ENCODE measurements around the gene AK8.

Gene AK8

GRCh38 chr9:132743931-132744479 lies 134.1 kb downstream of the AK8 start:
- Histone ChIP-seq H3K4me3 (ENCODE audit: low read length in 2 of 2) (no peak overlapping the region), H3K4me2 (ENCODE audit: insufficient read depth, low read length, poor library complexity, severe bottlenecking) (peak overlapping the region; percentile 38), H3K27ac (replicated peaks; ENCODE audit: low read length) (no peak overlapping the region), H3K14ac (ENCODE audit: low read length) (no peak overlapping the region), H3K79me1 (ENCODE audit: low read depth, low read length) (no peaks in the 10 kb centered on the region), H2BK120ac (ENCODE audit: low read depth, low read length) (no peak overlapping the region), H2BK12ac (ENCODE audit: low read length) (no peak overlapping the region), H3K4me1 (ENCODE audit: control insufficient read depth in 2 of 2, insufficient read depth in 1 of 2, low read depth in 1 of 2, low read length in 2 of 2) (peaks cover 21 to 27% of the 10 kb centered on the region in 2 donors), H2AFZ (ENCODE audit: low read length) (no peak overlapping the region), H2BK15ac (ENCODE audit: low read length) (no peak overlapping the region), H3K36me3 (replicated peaks in 1 of 2; ENCODE audit: control insufficient read depth in 2 of 2, insufficient read depth in 2 of 2, low read length in 2 of 2) (no peaks in the 10 kb centered on the region), H2BK5ac (ENCODE audit: low read length) (no peak overlapping the region), H2AK5ac (ENCODE audit: low read depth, low read length) (no peak overlapping the region), H3K27me3 (ENCODE audit: control insufficient read depth in 3 of 3, insufficient read depth in 3 of 3, low read depth in 1 of 3, low read length in 3 of 3) (peaks cover 3 to 76% (median 20%) of the 10 kb centered on the region in 3 experiments), H3K18ac (ENCODE audit: low read length) (peak overlapping the region; percentile 84), H4K91ac (ENCODE audit: low read depth, low read length, poor library complexity) (no peak overlapping the region), H4K8ac (ENCODE audit: low read depth, low read length) (no peak overlapping the region), H3K4ac (ENCODE audit: low read length) (no peak overlapping the region), H3K9ac (ENCODE audit: low read depth, low read length, poor library complexity) (no peak overlapping the region), H3K23ac (ENCODE audit: low read depth, low read length, poor library complexity) (no peak overlapping the region), H3K9me3 (replicated peaks in 1 of 2; ENCODE audit: control insufficient read depth in 2 of 2, insufficient read depth in 1 of 2, low read depth in 1 of 2, low read length in 2 of 2) (peaks cover 0 to 2% of the 10 kb centered on the region in 2 donors)
- peak; percentile 33 for DNase-seq (ENCODE audit: low spot score)
- WGBS, 2 donors (ENCODE audit: extremely low coverage in 2 of 2, insufficient read length in 2 of 2, insufficient replicate concordance in 1 of 2) = no CpG with 5 or more reads among the region's 13 CpGs

GRCh38 chr9:132742821-132743311 lies 135.2 kb downstream of the AK8 start:
- Histone ChIP-seq H3K36me3 (replicated peaks in 1 of 2; ENCODE audit: control insufficient read depth in 2 of 2, insufficient read depth in 2 of 2, low read length in 2 of 2) (no peaks in the 10 kb centered on the region), H3K79me1 (ENCODE audit: low read depth, low read length) (no peaks in the 10 kb centered on the region), H2BK120ac (ENCODE audit: low read depth, low read length) (no peak overlapping the region), H4K8ac (ENCODE audit: low read depth, low read length) (no peak overlapping the region), H2BK15ac (ENCODE audit: low read length) (peak overlapping the region; percentile 76), H3K27me3 (ENCODE audit: control insufficient read depth in 3 of 3, insufficient read depth in 3 of 3, low read depth in 1 of 3, low read length in 3 of 3) (peaks cover 3 to 68% (median 20%) of the 10 kb centered on the region in 3 experiments), H2BK12ac (ENCODE audit: low read length) (peak overlapping the region; percentile 35), H2AK5ac (ENCODE audit: low read depth, low read length) (peak overlapping the region; percentile 67), H2AFZ (ENCODE audit: low read length) (no peak overlapping the region), H3K4ac (ENCODE audit: low read length) (peak overlapping the region; percentile 24), H3K4me3 (ENCODE audit: low read length in 2 of 2) (no peak overlapping the region), H3K27ac (replicated peaks; ENCODE audit: low read length) (no peak overlapping the region), H4K91ac (ENCODE audit: low read depth, low read length, poor library complexity) (no peak overlapping the region), H3K18ac (ENCODE audit: low read length) (peak overlapping the region; percentile 89), H3K9ac (ENCODE audit: low read depth, low read length, poor library complexity) (no peak overlapping the region), H3K14ac (ENCODE audit: low read length) (peak overlapping the region; percentile 57), H3K9me3 (replicated peaks in 1 of 2; ENCODE audit: control insufficient read depth in 2 of 2, insufficient read depth in 1 of 2, low read depth in 1 of 2, low read length in 2 of 2) (peaks cover 0 to 2% of the 10 kb centered on the region in 2 donors), H3K4me2 (ENCODE audit: insufficient read depth, low read length, poor library complexity, severe bottlenecking) (no peak overlapping the region), H3K4me1 (ENCODE audit: control insufficient read depth in 2 of 2, insufficient read depth in 1 of 2, low read depth in 1 of 2, low read length in 2 of 2) (peaks cover 21 to 27% of the 10 kb centered on the region in 2 donors), H3K23ac (ENCODE audit: low read depth, low read length, poor library complexity) (peak overlapping the region; percentile 74), H2BK5ac (ENCODE audit: low read length) (no peak overlapping the region)
- DNase-seq (ENCODE audit: low spot score) = no peak
- WGBS, 2 donors (ENCODE audit: extremely low coverage in 2 of 2, insufficient read length in 2 of 2, insufficient replicate concordance in 1 of 2) = no CpG with 5 or more reads among the region's 17 CpGs

DNA sequence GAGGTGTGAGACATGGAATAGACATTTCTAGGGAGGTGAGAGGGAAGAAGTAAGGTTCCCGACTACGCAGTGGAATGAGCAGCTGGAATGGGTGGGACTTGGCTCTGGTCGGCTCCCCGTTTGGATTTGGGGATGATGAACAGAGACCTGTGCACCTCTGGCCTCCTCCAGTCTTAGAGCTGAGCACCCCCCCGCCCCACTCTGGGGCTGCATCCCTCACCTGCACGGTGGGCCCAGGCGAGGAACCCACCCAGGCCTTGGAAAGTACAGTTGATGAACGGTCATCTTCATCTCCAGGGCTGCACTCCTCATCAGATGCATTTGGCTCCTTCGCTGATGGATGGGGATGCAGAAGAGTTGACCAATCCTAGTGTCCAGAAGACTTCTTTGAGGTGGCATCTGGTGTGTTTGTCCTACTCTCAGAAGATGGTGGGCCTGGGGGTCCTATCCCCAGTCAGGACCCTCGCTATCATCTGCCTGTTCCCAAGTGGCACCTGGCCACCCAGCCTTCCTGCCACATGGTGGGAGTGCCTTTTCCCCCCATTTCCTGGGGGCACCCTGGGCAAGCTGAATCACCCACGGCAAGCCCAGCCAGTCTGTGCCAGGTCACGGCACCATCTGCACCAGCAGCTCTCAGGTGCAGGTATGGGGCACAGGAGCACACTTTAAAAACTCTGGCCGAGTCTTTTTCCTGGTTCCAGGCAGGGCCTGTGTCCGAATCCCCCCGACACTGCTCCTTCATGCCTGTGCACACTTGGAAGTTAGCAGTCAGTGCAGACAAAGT lies 137.4 kb downstream of the AK8 start:
- Histone ChIP-seq H3K79me1 (ENCODE audit: low read depth, low read length) (no peaks in the 10 kb centered on the region), H3K9me3 (replicated peaks in 1 of 2; ENCODE audit: control insufficient read depth in 2 of 2, insufficient read depth in 1 of 2, low read depth in 1 of 2, low read length in 2 of 2) (peaks cover 0 to 2% of the 10 kb centered on the region in 2 donors), H2BK15ac (ENCODE audit: low read length) (peak overlapping the region; percentile 42), H3K36me3 (replicated peaks in 1 of 2; ENCODE audit: control insufficient read depth in 2 of 2, insufficient read depth in 2 of 2, low read length in 2 of 2) (no peaks in the 10 kb centered on the region), H2AK5ac (ENCODE audit: low read depth, low read length) (no peak overlapping the region), H3K18ac (ENCODE audit: low read length) (no peak overlapping the region), H3K27me3 (ENCODE audit: control insufficient read depth in 3 of 3, insufficient read depth in 3 of 3, low read depth in 1 of 3, low read length in 3 of 3) (peaks cover 3 to 56% (median 17%) of the 10 kb centered on the region in 3 experiments), H2BK12ac (ENCODE audit: low read length) (no peak overlapping the region), H3K14ac (ENCODE audit: low read length) (no peak overlapping the region), H3K9ac (ENCODE audit: low read depth, low read length, poor library complexity) (no peak overlapping the region), H2BK120ac (ENCODE audit: low read depth, low read length) (no peak overlapping the region), H3K23ac (ENCODE audit: low read depth, low read length, poor library complexity) (no peak overlapping the region), H3K4ac (ENCODE audit: low read length) (no peak overlapping the region), H2AFZ (ENCODE audit: low read length) (no peak overlapping the region), H3K4me3 (ENCODE audit: low read length in 2 of 2) (no peak overlapping the region), H2BK5ac (ENCODE audit: low read length) (no peak overlapping the region), H3K4me1 (ENCODE audit: control insufficient read depth in 2 of 2, insufficient read depth in 1 of 2, low read depth in 1 of 2, low read length in 2 of 2) (peaks cover 21 to 25% of the 10 kb centered on the region in 2 donors), H4K8ac (ENCODE audit: low read depth, low read length) (no peak overlapping the region), H4K91ac (ENCODE audit: low read depth, low read length, poor library complexity) (no peak overlapping the region), H3K27ac (replicated peaks; ENCODE audit: low read length) (no peak overlapping the region), H3K4me2 (ENCODE audit: insufficient read depth, low read length, poor library complexity, severe bottlenecking) (no peak overlapping the region)
- DNase-seq (ENCODE audit: low spot score) = no peak
- WGBS, 2 donors (ENCODE audit: extremely low coverage in 2 of 2, insufficient read length in 2 of 2, insufficient replicate concordance in 1 of 2) = no CpG with 5 or more reads among the region's 15 CpGs

- Histone ChIP-seq H2BK12ac (ENCODE audit: low read length) (no peak overlapping the region), H2BK120ac (ENCODE audit: low read depth, low read length) (no peak overlapping the region), H4K91ac (ENCODE audit: low read depth, low read length, poor library complexity) (no peak overlapping the region), H3K27ac (replicated peaks; ENCODE audit: low read length) (no peak overlapping the region), H3K4me1 (ENCODE audit: control insufficient read depth in 2 of 2, insufficient read depth in 1 of 2, low read depth in 1 of 2, low read length in 2 of 2) (peaks cover 14 to 17% of the 10 kb centered on the region in 2 donors), H2BK5ac (ENCODE audit: low read length) (no peak overlapping the region), H3K79me1 (ENCODE audit: low read depth, low read length) (no peaks in the 10 kb centered on the region), H3K23ac (ENCODE audit: low read depth, low read length, poor library complexity) (no peak overlapping the region), H4K8ac (ENCODE audit: low read depth, low read length) (no peak overlapping the region), H3K4me2 (ENCODE audit: insufficient read depth, low read length, poor library complexity, severe bottlenecking) (no peak overlapping the region), H2AK5ac (ENCODE audit: low read depth, low read length) (no peak overlapping the region), H3K9me3 (replicated peaks in 1 of 2; ENCODE audit: control insufficient read depth in 2 of 2, insufficient read depth in 1 of 2, low read depth in 1 of 2, low read length in 2 of 2) (peaks cover 0 to 2% of the 10 kb centered on the region in 2 donors), H3K4me3 (ENCODE audit: low read length in 2 of 2) (no peak overlapping the region), H2BK15ac (ENCODE audit: low read length) (no peak overlapping the region), H3K36me3 (replicated peaks in 1 of 2; ENCODE audit: control insufficient read depth in 2 of 2, insufficient read depth in 2 of 2, low read length in 2 of 2) (no peaks in the 10 kb centered on the region), H3K9ac (ENCODE audit: low read depth, low read length, poor library complexity) (no peak overlapping the region), H3K14ac (ENCODE audit: low read length) (no peak overlapping the region), H2AFZ (ENCODE audit: low read length) (no peak overlapping the region), H3K4ac (ENCODE audit: low read length) (no peak overlapping the region), H3K18ac (ENCODE audit: low read length) (peak overlapping the region; percentile 5), H3K27me3 (ENCODE audit: control insufficient read depth in 3 of 3, insufficient read depth in 3 of 3, low read depth in 1 of 3, low read length in 3 of 3) (peaks cover 3 to 47% (median 17%) of the 10 kb centered on the region in 3 experiments)
- no peak for DNase-seq (ENCODE audit: low spot score)
- WGBS, 2 donors (ENCODE audit: extremely low coverage in 2 of 2, insufficient read length in 2 of 2, insufficient replicate concordance in 1 of 2) = no CpG with 5 or more reads among the region's 9 CpGs
Observed at GRCh38 chr9:132739710-132740310, 138.3 kb downstream of the AK8 start.

All from neuronal stem cell (in vitro differentiated cells).